ENCODE measurements around the gene DYRK1A. TPM values are rescaled to one million over a fixed set of nuclear protein-coding genes. Genes with fewer than 3 reads are reported as not detected.

Gene DYRK1A
- total RNA-seq, 4 donors from 2014 or later: 81.8 to 108 (median 87.4) TPM

GRCh38 chr21:37574751-37575150 lies 208.2 kb downstream of the DYRK1A start:
- Histone ChIP-seq H3K4me1 (no peaks in the 10 kb centered on the region), H3K9me3 (peaks cover 0 to 15% (median 9%) of the 10 kb centered on the region in 4 donors), H3K27ac (replicated peaks in 1 of 4) (no peak overlapping the region), H3K4me3 (no peak overlapping the region), H3K36me3 (no peaks in the 10 kb centered on the region), H3K27me3 (no peaks in the 10 kb centered on the region)
- TF ChIP-seq EP300 (IDR thresholded peaks at IDR 0.05): no peak
- intact Hi-C loops (cut with DNase I): no loop called here
- DNase-seq (ENCODE audit: extremely low spot score): no peak
- WGBS: 89% methylated on average over 3 of the region's 7 CpGs

- 95% methylated on average over 11 of the region's 11 CpGs for WGBS
Measured at GRCh38 chr21:37575580-37575979, 209.0 kb downstream of the DYRK1A start.

More at GRCh38 chr21:37575580-37575979, 209.0 kb downstream of the DYRK1A start:
- Histone ChIP-seq H3K4me3 (no peak overlapping the region), H3K27ac (replicated peaks in 1 of 4) (no peak overlapping the region), H3K36me3 (no peaks in the 10 kb centered on the region), H3K4me1 (no peaks in the 10 kb centered on the region), H3K27me3 (no peaks in the 10 kb centered on the region), H3K9me3 (peaks cover 0 to 15% (median 9%) of the 10 kb centered on the region in 4 donors)
- intact Hi-C loops (cut with DNase I): no loop called here
- DNase-seq (ENCODE audit: extremely low spot score): no peak
- TF ChIP-seq, protein P1, sequence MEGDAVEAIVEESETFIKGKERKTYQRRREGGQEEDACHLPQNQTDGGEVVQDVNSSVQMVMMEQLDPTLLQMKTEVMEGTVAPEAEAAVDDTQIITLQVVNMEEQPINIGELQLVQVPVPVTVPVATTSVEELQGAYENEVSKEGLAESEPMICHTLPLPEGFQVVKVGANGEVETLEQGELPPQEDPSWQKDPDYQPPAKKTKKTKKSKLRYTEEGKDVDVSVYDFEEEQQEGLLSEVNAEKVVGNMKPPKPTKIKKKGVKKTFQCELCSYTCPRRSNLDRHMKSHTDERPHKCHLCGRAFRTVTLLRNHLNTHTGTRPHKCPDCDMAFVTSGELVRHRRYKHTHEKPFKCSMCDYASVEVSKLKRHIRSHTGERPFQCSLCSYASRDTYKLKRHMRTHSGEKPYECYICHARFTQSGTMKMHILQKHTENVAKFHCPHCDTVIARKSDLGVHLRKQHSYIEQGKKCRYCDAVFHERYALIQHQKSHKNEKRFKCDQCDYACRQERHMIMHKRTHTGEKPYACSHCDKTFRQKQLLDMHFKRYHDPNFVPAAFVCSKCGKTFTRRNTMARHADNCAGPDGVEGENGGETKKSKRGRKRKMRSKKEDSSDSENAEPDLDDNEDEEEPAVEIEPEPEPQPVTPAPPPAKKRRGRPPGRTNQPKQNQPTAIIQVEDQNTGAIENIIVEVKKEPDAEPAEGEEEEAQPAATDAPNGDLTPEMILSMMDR (IDR thresholded peaks at IDR 0.05): no peak
- no peak for TF ChIP-seq POLR2A (IDR thresholded peaks at IDR 0.05; ENCODE audit: low read depth)
- no peak for TF ChIP-seq POLR2AphosphoS5 (IDR thresholded peaks at IDR 0.05)
- TF ChIP-seq EP300 (IDR thresholded peaks at IDR 0.05): no peak

Other genes starting within 250 kb of the DYRK1A start
- 10 to 100 TPM; 56.5 to 71.3 (median 59.7) TPM for gene VPS26C, start 99.4 kb upstream of the DYRK1A start, total RNA-seq

All from esophagus muscularis mucosa (tissue), 4 donors.